GM19452 (cell line): Measurements from ENCODE around the gene IKBKG.
A peak's percentile ranks its signal among the peaks of the same experiment; 100 is the strongest.
"Not testable (repeated sequence)": the region's sequence is repeated elsewhere in the genome, so short reads cannot be mapped to it uniquely, and the experiment has no call there.

Source experiments
- ATAC-seq: cut with Tn5 transposase; IDR thresholded peaks from one replicate; pipeline ENCODE4 v1.9.1; 2021; ENCODE audit not compliant: unreplicated experiment

IKBKG gene

DNA sequence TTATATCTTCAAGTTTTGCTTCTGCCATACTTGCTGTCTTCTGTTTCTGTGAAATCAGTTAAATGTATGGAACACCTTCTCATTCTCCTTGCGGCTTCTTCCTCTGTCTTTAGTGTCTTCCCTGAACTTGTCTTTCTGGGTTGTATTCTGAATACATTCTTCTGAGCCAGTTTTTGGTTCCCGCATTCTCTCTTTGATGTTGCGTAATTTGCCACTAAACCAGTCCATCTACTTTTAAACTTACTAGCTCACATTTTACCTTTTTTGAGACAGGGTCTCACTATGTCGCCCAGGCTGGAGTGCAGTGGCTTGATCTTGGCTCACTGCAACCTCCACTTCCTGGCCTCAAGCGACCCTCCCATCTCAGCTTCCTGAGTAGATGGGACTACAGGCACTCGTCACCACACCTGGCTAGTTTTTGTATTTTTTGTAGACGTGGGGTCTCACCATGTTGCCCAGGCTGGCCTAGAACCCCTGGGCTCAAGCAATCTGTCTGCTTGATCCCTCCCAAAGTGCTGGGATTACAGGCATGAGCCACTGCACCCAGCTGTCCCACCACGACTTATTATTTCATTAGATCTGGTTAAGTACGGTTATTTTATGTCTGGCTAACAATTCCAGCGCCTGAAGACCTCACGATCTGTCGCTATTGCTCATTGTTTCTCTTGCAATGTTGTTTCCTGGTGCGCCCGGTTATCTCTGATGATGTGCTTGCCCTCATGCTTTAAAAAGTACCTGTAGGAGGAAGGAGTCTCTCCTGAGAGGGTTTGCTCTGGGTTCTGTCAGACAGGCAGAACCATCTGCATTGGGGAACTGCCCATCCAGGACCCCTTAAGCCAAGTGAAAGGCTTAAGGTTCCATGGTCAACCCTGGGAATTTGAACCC lies 21.6 kb upstream of the IKBKG start:
- no peak for ATAC-seq

DNA sequence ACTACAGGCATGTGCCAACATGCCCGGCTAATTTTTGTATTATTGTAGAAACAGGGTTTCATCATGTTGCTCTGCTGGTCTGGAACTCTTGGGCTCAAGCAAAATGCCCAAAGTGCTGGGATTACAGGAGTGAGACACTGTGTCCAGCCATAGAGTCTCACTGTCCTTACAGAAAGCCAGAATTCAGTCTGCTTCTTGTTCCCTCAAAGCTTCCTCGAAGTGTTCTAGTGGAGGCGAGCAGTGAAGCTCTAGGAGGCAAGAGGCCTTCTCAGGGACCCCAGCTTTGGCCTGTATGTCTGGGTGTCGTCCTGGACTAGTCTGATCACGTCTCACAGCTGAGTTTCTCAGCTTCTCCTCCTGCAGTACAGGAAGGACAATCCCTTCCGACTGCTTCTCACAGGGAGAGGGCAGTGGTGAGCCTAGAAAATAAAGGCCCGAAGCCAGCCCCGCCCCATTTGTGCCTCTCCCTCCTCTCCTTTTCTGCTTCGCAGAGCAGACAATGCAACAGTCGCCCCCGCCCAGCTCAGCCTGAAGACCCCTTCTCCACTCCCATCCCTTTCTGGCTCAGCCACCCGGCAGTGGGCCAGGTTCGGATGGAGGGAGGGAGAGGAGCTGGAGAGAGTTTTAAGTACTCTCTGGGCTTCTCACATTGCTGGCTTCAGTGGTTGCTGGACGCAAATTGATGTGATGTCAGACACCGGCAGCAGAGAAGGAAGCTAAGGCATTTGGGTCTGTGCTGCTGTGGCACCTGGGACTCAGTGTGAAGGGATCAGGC lies 20.3 kb upstream of the IKBKG start:
- ATAC-seq = no peak

DNA sequence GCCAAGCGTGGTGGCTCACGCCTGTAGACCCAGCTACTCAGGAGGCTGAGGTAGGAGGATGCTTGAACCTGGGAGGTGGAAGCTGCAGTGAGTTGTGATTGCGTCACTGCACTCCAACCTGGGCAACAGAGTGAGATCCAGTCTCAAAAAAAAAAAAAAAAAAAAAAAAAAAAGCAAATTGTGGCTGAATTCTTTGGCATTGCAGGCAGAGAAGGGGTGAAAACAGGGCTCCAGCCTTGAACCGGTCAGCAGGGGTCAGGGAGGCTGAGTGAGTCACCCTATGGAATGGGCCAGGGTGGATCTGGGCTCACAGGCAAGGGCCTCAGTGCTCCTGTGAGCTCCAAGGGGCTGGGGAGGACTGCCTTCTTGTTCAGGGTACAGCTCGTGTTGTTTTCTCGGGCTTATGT lies 18.2 kb upstream of the IKBKG start:
- no peak for ATAC-seq

DNA sequence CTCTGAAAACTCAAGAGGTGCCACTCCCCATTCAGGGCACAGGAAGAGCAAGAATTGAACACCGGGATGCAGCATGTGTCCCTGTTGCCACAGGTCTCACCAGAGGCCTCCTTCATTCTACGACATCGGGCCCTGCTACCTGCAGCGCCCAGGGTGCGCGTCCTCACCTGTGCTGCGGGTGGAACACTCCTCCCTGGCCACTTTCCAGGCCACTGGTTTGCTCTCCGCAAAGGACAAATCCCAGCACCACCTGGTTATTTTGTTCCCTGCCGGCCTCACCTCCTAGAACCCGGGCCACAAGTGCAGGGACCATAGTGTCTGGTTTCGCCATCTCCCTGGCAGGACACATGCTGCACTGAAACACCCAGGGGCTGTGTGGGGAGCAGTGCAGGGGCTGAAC lies 17.1 kb upstream of the IKBKG start:
- no peak for ATAC-seq

DNA sequence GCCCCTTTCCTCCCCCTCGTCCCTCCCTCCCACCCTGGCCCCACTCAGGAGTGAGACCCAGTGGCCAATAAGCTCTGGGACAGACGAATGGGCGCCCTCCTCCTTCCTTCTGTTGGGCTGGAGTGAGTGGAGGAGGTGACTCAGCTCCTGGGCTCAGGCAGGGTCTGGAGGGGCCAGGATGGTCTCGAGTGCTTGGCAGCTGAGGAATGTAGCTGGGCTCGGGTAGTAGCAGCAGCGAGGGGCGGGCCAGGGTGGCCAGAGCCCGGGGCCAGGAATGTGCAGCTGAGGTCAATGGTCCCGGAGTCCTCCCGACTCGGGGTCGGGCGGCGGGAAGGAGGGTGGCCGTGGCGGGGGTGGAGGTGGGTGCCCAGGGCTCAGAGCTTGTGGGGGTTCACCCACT lies 15.8 kb upstream of the IKBKG start:
- ATAC-seq = no peak

DNA sequence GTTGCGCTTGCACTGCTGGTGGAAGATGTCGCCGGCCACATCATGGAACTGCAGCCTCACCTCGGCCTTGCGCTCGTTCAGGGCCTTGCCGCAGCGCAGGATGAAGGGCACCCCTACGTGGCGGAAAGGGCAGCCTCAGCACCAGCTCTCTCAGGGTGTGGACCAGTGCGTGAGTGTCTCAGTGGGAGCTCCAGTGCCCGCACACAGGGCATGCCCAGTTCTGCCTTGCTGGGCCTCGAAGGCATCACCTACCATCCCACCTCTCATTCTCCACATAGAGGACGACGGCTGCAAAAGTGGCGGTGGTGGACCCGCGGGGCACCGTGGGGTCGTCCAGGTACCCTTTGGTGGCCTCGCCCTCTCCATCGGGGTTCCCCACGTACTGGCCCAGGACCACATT lies 14.7 kb upstream of the IKBKG start:
- ATAC-seq = no peak

DNA sequence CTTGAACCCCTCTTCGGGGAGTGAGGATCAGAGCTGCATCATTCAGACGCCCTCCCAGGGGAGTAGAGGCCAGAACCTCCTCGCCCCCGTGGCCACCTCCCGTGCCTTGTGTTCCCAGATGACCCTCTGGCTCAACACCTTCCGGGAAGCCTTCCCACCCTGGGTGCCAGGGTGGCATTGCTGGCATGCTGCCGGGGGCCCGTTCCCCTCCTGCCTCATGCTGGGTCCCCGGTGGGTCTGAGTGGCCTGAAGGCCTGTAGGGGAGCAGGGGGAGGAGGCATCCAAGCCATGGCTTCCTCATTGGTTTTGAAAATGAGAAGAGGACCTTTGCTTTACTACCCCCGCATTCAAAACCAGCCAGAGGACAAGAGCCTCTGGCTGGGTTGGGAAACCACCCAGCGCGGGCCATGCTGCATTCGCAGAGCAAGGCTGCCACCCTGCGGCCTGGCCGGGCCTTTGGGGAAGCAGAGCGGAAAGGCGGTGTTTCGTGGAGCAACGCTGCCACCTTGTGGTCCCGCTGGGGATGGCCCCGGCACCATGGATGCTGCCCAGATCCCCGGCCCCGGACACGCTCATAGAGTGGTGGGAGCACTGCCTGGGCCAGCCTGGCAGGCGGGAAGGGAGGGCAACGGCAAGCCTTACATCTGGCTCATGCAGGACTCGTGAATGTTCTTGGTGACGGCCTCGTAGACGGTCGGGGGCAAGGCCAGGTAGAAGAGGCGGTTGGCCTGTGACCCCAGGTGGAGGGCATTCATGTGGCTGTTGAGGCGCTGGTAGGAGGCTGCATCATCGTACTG lies 12.7 kb upstream of the IKBKG start:
- peak; percentile 63 for ATAC-seq

DNA sequence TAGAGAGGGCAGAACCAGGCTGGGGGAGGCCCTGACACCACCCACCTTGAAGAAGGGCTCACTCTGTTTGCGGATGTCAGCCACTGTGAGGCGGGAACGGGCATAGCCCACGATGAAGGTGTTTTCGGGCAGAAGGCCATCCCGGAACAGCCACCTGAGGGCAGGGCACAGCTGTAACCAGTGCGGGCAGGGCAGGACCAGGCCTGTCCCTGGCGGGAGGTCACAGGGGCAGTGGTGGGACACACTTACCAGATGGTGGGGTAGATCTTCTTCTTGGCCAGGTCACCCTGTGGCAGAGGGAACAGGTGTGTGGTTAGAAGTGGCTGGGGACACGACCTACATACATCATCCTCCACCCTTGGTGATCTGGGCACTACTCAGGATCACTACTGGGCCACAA lies 11.5 kb upstream of the IKBKG start:
- no peak for ATAC-seq

DNA sequence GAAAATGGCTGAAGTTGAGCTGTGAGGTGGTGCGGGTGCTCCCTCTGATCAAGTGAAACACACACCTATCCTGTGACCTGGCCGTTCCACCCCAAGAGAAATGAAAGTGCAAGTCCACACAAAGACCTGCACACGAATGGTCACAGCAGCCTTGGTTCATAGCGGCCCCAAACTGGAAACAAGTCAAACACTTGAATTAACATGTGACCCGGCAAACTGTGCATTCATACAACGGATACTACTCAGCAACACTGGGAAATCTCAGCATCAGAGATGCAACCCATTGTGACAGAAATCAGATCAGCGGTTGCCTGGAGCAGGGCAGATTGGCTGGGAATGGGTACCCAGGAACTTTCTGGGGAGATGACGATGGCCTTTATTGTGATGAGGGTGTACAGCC lies 8.3 kb upstream of the IKBKG start:
- no peak for ATAC-seq

DNA sequence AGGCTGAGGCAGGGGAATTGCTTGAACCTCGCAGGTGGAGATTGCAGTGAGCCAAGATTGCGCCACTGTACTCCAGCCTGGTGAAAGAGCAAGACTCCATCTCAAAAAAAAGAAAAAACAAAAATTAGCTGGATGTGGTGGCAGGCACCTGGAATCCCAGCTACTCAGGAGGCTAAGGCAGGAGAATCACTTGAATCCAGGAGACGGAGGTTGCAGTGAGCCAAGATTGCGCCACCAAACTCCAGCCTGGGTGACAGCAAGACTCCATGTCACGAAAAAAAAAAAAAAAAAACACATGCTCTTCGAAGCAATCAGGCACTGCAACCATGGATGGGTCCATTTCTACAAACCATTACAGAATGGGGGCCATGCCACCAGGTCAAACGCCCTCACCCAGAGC lies 7.1 kb upstream of the IKBKG start:
- not testable (repeated sequence) for ATAC-seq

DNA sequence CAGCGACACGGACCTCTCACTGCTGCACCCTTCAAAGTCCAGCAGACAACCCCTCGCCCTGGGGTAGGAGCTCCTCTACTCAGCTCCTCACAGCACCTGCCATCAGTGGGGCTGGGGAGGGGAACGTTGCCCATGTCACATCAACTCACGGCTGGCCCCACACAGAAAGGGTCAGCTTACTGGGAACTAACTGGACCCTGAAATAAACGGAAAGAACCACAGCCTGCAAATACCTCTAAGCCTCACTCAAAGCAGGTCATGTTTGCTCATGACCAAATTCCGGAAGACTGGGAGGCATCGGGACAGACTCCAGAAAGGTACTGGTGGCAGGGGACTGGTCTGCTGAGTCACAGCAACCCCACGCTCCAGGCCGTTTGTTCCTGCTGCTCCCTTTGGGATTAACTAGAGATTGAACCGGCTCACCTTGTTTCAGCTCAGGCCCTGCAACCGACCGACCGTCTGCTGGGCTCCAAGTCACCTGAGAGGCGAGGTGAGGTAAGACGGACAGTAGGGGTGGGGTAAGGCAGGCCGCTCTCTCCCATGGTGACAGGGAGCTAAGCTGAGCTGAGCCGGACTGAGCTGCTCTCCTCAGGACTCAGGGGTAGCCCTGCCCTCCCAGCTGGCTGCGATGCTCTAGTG lies 6.4 kb upstream of the IKBKG start:
- no peak for ATAC-seq

DNA sequence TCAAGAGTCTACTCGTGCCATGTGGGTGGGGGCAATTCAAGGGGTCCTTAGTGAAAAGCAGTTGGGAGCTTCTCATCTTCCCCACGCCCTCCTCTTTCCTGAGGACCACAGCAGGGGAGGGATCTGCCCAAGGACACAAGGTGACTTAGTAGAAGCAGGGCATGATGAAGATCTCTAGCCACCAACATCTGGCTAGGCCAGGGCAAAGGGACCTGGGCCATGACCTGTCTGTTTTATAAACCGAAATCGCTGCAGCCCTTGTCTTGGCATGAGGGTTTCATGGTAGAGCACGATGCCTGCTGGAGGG lies 5.9 kb upstream of the IKBKG start:
- no peak for ATAC-seq

DNA sequence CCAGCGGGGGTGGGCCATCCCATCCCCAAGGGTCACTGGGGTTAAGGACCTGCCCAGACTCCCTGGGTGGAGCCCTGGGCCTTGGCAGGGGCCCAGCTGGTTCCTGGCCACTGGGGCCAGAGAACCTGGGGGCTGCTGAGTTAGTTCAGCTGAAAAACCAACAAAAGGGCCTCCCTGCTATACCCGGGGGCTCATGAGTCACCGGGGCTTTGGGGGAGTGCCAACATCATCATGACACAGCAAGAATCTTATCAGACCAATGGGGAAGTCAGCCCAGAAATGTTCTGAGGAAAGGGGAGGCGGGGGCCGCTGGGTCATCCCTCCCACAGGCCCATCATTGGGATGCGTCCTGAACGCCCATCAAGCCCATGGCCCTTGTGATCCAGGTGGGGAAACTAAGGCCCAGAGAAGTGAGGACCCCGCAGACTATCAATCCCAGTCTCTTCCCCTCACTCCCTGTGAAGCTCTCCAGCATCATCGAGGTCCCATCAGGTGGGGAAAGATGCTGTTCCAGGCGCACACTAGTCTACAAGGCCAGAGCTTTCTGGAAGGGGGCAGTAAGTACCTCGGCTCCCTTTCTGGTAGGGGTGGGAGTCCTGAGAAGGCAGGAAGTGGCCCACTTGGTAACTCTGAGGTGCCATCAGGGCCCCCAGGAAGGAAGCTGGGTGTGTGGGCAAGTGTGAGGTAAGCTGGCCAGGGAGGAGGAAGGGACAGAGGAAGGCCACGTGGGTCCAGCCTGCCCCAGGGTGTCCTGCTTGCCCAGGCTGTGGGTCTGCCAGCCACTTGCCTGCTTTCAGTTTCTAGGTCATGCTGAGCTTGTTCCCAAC lies 5.3 kb upstream of the IKBKG start:
- no peak for ATAC-seq

DNA sequence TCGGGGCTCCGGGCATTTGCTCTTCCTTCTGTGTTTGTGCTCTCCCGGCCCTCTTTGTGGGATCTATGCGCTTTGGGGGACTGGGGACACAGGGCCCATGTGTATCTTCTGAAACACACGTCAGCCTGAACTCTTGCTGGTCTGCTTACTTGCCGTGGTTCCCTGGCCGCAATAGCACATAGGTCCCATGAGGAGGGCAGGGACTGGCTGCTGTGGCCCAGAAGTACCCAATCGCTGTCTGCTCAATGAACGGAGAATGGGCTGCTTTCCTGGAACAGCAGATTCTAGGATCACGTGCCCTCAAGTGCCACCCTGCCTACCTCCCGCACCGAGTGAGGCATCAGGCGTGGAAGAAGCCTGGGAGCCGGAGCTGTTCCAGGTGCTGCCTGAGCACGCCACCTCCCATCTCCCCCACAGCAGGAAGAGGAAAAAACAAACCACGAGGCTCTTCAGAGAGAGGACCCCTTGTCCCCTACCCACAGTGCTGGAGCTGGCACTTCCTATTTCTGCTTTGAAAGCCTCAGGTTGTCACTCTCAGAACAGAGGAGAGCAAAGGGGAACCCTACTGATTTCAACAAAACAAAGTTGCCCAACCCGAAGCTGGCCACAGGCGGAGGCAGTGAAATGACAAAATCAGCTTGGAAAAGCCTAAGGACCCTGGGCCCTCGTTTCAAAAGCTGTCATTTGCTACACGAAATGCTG lies 4.5 kb upstream of the IKBKG start:
- ATAC-seq = no peak

DNA sequence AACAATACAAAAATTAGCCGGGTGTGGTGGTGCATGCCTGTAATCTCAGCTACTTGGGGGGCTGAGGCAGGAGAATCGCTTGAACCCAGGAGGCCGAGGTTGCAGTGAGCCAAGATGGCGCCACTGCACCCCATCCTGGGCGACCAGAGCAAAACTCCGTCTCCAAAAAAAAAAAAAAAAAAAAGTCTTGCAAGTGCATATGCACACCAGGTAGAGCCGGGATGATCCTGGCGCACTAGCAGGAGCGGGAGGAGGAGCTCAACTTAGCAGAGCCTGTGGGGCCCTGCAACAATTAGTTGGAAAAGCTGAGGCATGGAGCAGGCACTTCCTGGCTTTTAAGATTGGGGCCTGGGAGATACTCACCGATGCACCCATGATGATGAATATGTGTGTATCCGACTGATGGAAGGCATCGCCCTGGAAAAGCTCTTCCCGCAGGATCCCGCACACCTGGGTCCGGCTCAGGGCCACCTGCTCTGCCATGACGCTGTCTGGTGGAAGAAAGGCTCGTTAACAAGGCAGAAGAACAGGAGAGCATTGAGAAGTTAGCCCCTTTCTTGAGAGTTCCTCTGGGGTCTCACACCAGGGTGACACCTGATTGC lies 1.6 kb upstream of the IKBKG start:
- ATAC-seq = no peak

DNA sequence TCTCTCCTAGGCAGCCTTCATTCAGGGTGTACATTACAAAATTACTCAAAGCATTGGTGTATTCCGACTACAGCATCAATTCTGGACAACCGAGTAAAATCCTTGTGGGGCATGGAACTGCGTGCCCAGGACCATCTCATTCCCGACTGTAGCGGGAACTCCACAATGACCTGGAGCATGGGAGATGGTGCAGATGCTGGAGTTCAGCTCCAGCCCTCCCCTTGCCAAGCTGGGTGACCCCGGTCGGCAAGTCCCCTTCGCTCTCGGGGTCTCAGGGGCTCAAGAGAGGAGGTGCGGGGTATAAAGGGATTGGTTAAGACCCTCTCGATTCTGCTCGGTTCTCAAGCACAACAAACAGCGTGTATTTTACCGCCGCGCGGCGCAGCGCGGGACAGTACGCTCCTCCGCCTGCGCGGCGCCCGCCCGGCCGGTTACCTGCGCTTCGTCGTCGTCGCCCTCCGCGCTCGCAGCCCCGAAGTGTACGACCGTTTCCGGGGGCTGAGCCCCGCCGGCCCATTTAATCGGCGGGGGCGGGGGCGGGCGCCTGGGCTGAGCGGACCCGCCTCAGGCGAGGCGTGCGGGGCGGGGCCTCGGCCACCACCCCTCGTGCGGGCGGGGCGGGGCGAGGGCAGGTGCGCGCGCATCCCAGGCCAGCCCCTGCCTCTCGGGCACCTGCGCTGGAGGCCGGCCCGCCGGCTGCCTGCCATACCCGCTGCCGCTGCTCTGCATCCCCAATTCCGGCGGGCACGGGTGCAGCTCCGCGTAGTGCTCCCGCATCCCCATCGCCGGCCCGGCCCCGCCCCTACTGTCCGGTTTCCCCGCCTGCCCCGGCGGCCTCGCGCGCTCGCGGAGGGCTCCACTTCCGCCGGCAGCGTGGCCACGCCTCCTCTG lies 821 bp upstream of the IKBKG start, which contains the start of gene G6PD:
Gene G6PD, minus strand, starts transcription at position 493 of the 891 bp plus-strand sequence. CDS start 691 bp downstream, outside the sequence.
- ATAC-seq = peak; percentile 53

DNA sequence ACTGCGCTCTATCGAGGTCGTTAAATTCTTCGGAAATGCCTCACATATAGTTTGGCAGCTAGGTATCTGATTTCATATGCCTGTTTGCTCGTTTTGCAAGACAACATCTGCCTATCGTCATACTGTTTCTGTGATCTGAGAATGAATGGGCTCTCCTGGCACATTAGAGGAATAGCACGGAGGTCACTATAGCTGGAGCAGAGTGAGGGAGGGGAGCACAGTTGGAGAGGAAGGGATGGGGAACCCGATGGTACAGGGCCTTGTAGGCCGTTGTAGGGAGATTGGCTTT lies 552 bp downstream of the IKBKG start:
- ATAC-seq = no peak

DNA sequence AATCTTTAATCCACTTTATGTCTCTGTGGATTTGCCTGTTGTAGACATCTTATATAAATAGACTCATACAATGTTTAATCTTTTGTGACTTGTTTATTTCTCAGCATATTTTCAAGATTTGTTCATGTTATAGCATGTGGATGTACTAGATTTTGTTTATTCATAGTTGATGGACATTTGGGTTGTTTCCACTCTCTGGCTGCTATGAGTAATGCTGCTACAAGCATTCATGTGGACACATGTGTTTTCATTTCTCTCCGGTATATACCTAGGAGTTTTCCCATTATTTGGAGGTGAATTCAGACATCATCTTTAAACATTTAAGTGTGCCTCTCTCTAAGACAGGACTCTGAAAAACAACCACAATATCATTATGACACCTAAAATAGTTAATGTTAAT lies 2.3 kb downstream of the IKBKG start:
- no peak for ATAC-seq
